Kidney epithelial cell (primary cell): Measurements from ENCODE around the gene TNFRSF18. TPM values are rescaled to one million over a fixed set of nuclear protein-coding genes. Genes with fewer than 3 reads are reported as not detected.

ENCODE experiments used
- DNase-seq: peaks from one replicate; pipeline ENCODE4 v3.0.0-alpha.2; 2010; ENCODE audit warnings: low read depth
- H3K27me3 ChIP-seq: 2 replicates; pipeline ENCODE4 v1.6.0; 2011; ENCODE audit warnings: low read length; ENCODE audit not compliant: control insufficient read depth, insufficient read depth
- H3K36me3 ChIP-seq: 2 replicates; pipeline ENCODE4 v1.5.1; 2011; ENCODE audit warnings: low read length; ENCODE audit not compliant: control insufficient read depth, insufficient read depth
- H3K4me3 ChIP-seq: 2 replicates; pipeline ENCODE4 v1.5.1; 2011; ENCODE audit warnings: low read depth, mild to moderate bottlenecking, control low read depth, low read length
- total RNA-seq: library from RNA; depleted of rRNA; stranded (reverse); fragments of >200 nt; gene quantifications from 2 replicates; pipeline ENCODE4 v1.2.3, GENCODE V29; 2015
- TF ChIP-seq, protein P1 (sequence below): IDR thresholded peaks from 2 replicates; pipeline ENCODE4 v1.5.1; 2011; ENCODE audit warnings: mild to moderate bottlenecking, moderate library complexity, low read length, control low read depth, inconsistent platforms; ENCODE audit not compliant: insufficient read depth, poor library complexity, severe bottlenecking

Gene TNFRSF18
- total RNA-seq, 1 donor from 2014 or later, result 0.67 TPM

DNA sequence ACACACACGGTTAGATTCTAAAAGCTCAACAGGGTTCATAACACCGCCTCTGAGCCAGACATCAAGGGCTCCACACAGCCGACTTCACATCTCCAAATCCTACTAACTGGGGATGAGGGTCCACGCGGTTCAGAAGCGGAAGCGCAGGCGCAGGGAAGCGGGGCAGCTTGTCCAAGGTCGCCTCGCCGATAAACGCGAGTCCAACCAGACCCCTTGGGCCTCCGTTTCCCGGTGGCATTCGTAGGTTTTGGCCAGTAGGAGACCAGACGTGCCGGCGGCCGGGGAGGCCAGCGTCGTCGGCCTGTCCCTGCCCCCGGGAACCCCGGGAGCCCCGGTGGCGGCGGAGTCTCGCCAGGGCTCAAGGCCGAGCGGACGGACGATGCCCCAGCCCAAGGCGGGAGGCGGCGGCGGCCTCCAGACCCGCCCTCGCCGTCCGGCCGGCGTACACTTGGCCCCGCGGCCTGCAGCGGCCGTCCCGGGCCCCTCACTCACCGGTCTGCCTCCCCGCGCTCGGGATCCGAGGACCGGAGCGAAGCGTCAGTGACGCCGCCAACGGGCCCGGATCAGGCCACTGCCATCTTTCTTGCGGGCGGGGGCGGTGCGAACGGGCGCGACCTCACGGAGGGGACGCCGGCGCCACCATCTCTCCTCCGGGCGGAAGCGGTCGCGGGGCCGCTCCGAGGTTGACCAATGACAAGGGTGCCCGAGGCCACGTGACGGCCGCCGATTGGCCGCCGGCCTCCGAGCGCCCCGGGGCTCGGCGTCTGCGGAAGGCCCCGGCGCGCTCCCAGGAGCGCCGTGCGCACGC, 25.2 kb upstream of the TNFRSF18 start, which contains the start of gene SDF4:
SDF4 (minus strand) TSS at position 602 of the 808 bp plus-strand sequence. CDS start 3,229 bp downstream, outside the sequence.
- Histone ChIP-seq H3K27me3 (no peaks in the 10 kb centered on the region), H3K36me3 (peaks cover 6% of the 10 kb centered on the region), H3K4me3 (peak within 1 kb of the TSS; percentile 87)
- DNase-seq, result peak; percentile 77
- TF ChIP-seq, protein P1, sequence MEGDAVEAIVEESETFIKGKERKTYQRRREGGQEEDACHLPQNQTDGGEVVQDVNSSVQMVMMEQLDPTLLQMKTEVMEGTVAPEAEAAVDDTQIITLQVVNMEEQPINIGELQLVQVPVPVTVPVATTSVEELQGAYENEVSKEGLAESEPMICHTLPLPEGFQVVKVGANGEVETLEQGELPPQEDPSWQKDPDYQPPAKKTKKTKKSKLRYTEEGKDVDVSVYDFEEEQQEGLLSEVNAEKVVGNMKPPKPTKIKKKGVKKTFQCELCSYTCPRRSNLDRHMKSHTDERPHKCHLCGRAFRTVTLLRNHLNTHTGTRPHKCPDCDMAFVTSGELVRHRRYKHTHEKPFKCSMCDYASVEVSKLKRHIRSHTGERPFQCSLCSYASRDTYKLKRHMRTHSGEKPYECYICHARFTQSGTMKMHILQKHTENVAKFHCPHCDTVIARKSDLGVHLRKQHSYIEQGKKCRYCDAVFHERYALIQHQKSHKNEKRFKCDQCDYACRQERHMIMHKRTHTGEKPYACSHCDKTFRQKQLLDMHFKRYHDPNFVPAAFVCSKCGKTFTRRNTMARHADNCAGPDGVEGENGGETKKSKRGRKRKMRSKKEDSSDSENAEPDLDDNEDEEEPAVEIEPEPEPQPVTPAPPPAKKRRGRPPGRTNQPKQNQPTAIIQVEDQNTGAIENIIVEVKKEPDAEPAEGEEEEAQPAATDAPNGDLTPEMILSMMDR, result no peak

DNA sequence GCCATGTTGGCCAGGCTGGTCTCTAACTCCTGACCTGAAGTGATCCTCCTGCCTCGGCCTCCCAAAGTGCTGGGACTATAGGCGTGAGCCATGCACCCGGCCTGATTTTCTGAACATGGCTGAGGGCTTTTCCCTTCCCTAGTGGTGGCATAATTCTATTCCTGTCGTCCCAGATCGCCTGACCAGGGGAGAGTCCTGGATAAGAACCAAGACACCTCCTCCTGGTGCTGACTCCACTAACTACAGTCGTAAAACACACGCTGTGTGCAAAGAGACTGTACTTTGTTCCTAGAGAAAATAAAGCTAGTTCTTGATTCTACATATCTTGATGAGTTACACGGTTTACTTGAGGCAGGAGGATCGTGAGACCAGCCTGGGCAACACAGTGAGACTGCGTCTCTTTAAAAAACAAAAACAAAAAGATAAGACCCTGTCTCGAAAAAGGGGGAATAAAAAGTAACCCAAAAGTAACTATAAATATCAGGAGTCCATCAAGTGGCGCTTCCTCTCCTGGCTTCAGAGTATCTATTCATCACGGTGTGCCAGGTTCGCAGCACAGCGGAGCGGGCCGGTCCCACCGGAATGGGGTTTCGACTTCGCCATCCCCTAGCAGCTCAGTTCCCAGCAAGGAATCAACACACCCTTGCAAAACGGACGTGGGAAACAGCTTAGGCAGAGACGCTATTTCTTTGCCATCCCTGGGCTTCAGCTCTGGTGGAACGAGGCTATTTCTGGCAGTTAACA, 24.4 kb upstream of the TNFRSF18 start:
- H3K36me3 ChIP-seq, result peaks cover 6% of the 10 kb centered on the region
- no peaks in the 10 kb centered on the region for H3K27me3 ChIP-seq
- peak overlapping the region; percentile 87 for H3K4me3 ChIP-seq
- TF ChIP-seq, protein P1, result peak; percentile 37
- no peak for DNase-seq

DNA sequence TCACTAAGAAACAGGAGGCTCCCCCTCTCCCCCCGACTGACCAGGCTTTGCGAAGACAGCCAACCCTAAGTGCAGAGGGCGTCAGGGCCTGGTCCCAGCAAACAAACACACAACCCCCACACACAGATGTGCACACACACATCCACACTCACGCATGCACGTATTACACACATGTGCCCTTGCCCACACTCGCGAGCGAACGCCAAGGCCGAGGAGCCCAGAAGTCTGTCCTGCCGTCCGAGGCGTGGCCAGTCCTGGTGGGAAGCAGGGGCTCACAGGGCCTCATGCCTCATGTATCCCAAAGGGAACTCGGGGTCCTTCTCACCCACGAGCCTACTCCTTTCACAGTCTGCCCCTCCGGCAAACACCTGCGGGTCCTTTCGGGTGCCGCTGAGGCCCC, 23.4 kb upstream of the TNFRSF18 start:
- H3K36me3 ChIP-seq, result peaks cover 6% of the 10 kb centered on the region
- no peaks in the 10 kb centered on the region for H3K27me3 ChIP-seq
- no peak for DNase-seq
- H3K4me3 ChIP-seq, result no peak overlapping the region
- TF ChIP-seq, protein P1, result no peak

DNA sequence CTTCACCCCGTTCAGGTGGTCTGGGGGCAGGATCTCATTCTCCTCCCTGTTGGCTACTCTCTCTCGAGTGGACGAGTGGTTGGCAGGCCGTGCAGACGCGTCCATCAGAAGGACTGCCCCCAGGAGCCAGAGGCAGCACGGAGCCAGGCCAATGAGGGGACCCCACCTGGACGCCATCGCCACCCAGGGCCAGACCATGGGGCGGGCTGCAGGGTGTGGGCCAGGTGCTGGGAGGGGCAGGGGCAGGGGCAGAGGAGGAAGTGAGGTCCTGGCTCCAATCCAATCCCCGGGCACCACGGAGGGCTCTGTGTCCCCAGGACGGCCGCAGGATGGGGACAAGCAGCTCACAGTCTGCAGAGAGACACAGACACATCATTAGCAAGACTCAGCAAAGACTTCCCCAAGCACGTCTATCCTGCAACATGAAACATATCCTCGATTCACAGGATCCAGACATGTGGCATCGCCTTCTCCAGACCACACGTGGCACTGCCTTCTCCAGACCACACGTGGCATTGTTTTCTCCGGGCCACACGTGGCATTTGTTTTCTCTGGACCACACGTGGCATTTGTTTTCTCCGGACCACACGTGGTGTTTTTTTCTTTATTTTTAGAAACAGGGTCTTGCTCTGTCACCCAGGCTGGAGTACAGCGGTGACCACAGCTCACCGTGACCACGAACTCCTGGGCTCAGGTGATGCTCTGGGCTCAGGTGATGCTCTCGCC, 22.4 kb upstream of the TNFRSF18 start:
- H3K4me3 ChIP-seq, result no peak overlapping the region

DNA sequence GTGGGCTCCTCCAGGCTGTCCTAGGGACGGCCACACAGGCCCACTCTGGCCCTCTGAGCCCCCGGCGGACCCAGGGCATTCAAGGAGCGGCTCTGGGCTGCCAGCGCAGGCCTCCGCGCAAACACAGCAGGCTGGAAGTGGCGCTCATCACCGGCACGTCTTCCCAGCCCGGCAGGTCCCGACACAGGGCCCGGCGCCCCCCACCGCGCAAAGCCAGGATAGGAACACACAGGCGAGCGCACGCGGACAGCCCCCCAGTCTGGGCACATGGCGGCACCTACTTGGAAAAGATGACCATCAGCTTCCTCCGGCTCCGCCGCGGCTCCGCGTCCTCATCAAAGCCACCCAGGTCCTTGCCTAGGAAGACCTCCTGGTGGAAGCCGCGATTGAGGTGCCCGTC, 21.8 kb upstream of the TNFRSF18 start:
- Histone ChIP-seq H3K36me3 (peaks cover 6% of the 10 kb centered on the region), H3K27me3 (no peaks in the 10 kb centered on the region), H3K4me3 (no peak overlapping the region)
- TF ChIP-seq, protein P1, result no peak
- DNase-seq, result no peak

More for the DNA sequence above, 22.4 kb upstream of the TNFRSF18 start:
- no peaks in the 10 kb centered on the region for H3K27me3 ChIP-seq
- no peak for DNase-seq
- H3K36me3 ChIP-seq, result peaks cover 6% of the 10 kb centered on the region
- TF ChIP-seq, protein P1, result no peak
